HFF-Myc (cell line): ENCODE measurements around the gene PLXNB2.

Source experiments
- DNase-seq: peaks from one replicate; pipeline ENCODE4 v3.0.0-alpha.2; 2011; ENCODE audit warnings: low read depth; ENCODE audit errors: extremely low read depth
- H3K4me3 ChIP-seq: replicated peaks from 2 replicates; pipeline ENCODE4 v1.5.1; 2011; ENCODE audit warnings: low read depth, mild to moderate bottlenecking, control low read depth, low read length
- TF ChIP-seq, protein P1 (sequence below): IDR thresholded peaks from 2 replicates; pipeline ENCODE4 v1.5.1; 2012; ENCODE audit warnings: mild to moderate bottlenecking, low read depth, low read length, control low read depth; ENCODE audit errors: missing control alignments

The PLXNB2 gene

DNA sequence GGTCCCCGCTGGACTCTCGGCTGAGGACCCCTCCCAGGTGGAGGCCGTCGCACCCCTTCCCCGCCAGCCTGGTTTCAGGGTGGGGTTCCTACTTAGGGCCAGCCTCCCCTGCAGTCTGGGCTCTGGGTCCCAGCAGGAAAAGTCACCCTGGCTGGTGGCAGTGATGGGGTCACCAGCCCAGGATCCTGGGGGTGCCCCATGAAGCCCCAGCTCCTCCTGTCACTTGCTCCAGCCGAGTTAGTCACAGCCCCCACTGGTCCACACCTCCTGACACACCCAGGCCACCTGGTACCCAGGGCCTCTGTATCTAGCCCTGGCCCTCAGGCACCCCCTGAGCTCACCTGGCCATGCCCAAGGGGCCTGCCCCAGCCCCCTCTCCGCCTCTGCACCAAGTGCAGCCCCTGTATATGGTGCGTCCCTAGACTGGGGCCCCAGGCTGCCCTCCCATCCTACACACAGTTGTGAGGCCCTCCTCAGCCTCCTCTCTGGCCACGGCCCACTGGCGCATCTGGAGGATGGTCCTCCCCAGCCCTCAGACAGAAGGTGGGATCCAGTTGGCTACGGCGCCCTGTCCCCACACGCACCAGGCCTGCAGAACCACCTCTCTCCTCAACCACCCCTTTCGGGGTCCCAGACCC lies 6.7 kb downstream of the PLXNB2 start:
- H3K4me3 ChIP-seq: peak overlapping the region; percentile 31
- DNase-seq: no peak
- TF ChIP-seq, protein P1, sequence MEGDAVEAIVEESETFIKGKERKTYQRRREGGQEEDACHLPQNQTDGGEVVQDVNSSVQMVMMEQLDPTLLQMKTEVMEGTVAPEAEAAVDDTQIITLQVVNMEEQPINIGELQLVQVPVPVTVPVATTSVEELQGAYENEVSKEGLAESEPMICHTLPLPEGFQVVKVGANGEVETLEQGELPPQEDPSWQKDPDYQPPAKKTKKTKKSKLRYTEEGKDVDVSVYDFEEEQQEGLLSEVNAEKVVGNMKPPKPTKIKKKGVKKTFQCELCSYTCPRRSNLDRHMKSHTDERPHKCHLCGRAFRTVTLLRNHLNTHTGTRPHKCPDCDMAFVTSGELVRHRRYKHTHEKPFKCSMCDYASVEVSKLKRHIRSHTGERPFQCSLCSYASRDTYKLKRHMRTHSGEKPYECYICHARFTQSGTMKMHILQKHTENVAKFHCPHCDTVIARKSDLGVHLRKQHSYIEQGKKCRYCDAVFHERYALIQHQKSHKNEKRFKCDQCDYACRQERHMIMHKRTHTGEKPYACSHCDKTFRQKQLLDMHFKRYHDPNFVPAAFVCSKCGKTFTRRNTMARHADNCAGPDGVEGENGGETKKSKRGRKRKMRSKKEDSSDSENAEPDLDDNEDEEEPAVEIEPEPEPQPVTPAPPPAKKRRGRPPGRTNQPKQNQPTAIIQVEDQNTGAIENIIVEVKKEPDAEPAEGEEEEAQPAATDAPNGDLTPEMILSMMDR: no peak

DNA sequence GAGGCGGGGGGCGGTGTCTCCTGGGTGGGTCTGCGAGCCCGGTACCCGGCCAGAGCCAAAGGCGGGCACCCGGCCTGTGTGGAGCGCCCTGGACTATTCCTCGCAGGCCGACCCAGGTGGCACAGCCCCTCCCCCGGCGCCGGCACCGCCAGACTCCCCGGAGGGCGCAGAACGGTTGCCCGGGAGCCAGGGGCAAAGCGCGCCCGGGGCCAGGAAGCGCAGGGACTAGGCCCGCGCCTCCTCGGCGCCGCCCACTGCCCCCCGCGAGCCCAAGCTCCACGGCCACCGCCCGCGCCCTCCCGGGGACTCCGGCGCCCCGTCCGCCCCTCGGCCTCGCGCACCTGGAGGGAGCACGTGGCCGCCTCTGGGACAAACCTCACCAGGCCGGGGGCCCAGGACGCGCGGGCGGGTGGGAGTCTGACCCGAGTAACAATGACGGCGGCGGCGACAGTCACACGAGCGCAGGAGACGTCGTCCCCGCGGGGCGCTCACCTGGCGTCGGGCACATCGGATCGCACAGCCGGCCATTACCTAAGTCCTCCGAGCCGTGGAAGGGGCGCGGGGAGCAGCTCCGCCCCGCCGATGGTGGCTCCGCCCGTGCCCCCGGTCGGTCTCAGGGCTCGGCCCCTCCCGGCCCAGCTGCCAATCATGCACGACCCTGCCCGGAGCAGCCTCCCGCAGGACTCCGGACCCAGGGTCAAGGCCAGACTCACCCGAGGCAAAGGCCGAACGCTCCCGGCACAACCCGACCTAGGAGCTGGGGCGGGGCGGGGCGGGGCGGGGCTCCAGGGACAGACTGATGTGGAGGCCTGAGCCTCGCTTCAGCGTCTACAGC lies 7.4 kb downstream of the PLXNB2 start:
- DNase-seq: no peak
- H3K4me3 ChIP-seq: peak overlapping the region; percentile 31
- TF ChIP-seq, protein P1: no peak

DNA sequence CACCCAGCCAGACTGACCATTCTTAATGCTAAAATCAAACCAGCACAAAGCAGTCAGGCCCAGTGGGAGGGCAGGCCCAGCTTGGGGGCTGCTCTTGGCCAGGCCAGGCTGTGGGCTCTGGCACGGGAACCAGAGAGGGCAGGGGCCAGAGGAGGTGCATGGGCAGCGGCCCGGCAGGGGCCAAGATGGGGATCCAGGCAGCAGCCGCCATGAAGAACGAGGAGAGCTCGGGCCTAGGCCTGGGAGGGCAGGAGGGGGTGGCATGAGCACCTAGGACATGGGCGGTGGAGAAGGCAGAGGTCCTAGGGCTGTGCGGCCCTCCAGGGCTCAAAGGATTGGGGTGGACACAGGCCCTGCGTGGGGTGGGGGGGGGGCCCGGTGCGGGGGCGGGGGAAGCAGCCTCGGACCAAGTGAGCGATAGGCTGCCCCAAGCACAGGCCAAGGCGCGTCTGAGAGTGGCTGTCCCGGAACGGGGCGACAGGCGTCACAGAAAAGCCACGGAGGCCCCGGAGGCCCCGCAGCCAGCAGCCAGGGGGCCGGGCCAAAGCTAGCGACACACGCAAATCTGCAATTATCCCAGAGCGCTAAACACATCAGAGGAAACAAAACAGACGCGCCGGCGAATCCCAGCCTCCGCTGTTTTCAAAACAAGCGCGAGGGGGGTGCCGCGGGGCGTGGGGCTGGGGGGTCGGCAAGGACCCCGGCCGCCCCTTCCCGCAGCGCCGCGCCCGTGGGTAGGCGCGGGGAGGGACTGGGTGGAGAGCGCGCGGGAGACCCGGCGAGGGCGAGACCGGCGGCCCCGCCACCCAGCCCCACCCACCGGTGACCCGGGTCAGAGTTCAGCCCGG lies 8.3 kb downstream of the PLXNB2 start:
- DNase-seq: no peak
- TF ChIP-seq, protein P1: no peak
- H3K4me3 ChIP-seq: peak overlapping the region; percentile 31

DNA sequence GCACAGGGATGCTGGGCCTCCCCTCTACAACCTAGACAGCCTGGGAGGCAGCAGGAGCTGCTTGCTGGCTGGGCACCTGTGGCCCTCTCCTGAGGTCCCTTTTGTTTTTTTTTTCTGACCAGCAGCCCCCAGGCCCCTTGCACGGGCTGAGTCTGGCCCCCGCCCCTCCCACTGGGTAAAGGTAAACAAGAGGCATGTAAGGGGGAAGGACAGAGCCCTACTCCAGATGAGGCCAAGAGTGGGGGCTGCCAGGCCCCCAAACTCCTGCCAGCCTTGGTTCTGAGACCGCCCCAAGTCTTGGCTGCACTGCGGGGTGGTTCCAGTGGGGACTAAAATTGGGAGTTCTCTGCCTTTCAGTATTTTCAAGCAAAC lies 9.2 kb downstream of the PLXNB2 start:
- no peak overlapping the region for H3K4me3 ChIP-seq
- DNase-seq: no peak
- TF ChIP-seq, protein P1: no peak

DNA sequence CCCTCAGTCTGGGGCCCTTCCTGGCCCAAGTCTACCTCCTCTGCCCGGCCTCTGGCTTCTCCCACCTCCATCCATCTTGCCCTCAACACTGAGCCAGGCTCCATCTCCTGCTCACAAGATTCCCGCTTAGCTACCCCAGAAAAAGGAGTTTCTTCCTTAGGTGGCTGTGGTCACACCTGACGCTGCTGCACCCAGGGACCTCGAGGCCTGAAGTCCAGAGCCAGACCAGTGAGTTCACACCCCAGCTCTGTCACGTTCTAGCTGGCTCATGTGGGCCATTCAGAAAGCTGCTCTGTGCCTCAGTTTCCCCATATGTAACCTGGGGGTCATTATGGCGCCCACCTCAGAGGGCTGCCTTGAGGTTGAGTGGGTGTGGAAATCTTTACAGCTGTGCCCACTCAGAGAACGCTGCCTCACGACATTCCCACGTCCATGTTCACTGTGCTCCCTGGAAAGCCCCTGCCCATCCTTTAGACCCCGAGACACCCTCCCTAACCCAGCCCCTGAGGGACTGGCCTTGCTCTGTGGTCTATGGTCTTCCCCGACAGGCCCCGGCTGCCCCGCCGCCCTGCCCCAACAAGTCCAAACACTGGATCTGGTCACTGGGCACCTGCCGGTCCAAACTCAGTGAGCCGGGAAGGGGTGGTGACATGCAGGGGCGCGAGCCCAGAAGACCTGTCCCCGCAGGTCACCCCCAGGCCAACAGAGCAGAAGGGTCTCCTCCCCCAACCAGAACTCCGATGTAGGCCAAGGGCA lies 9.8 kb downstream of the PLXNB2 start:
- no peak for DNase-seq
- no peak overlapping the region for H3K4me3 ChIP-seq
- TF ChIP-seq, protein P1: no peak
